H1 (cell line): ENCODE results near the gene SH2D4B. TPM values are rescaled to one million over a fixed set of nuclear protein-coding genes. Genes with fewer than 3 reads are reported as not detected.

ENCODE experiments used
- CTCF ChIA-PET: fragments of 300-600 bp; sonication (Branson Sonifier 250); formaldehyde crosslinking; loops from one replicate; lab custom pipeline; 2021; ENCODE audit not compliant: partially characterized antibody; lab: Charles Lee
- POLR2A ChIA-PET: fragments of 300-600 bp; sonication (Branson Sonifier 250); formaldehyde crosslinking; loops from one replicate; lab custom pipeline; 2021; ENCODE audit warnings: inconsistent platforms; ENCODE audit not compliant: partially characterized antibody; lab: Charles Lee
- DNase-seq, 2 experiments: peaks; one replicate each; pipeline versions ENCODE4 v3.0.0 to v3.0.0-alpha.2; 2010 to 2022; ENCODE audit warnings: low spot score in 2 of 2, low read depth in 1 of 2, mixed read lengths in 1 of 2
- FAIRE-seq: peaks from 2 replicates; lab custom pipeline; 2011; peaks lifted over from hg19 to GRCh38; lab: Jason Lieb, UNC
- H2AFZ ChIP-seq: 2 replicates; pipeline ENCODE4 v1.8.1; 2012; ENCODE audit warnings: low read length, inconsistent platforms
- H2AK5ac ChIP-seq: 2 replicates; pipeline ENCODE4 v1.6.1; 2013; ENCODE audit warnings: low read depth, low read length
- H2BK120ac ChIP-seq: replicated peaks from 2 replicates; pipeline ENCODE3; 2013; ENCODE audit warnings: low read depth, low read length, inconsistent platforms
- H2BK12ac ChIP-seq: 2 replicates; pipeline ENCODE4 v1.6.1; 2013; ENCODE audit warnings: low read depth, low read length
- H2BK15ac ChIP-seq: 2 replicates; pipeline ENCODE4 v1.6.1; 2013; ENCODE audit warnings: low read length
- H2BK20ac ChIP-seq: 2 replicates; pipeline ENCODE4 v1.6.1; 2013; ENCODE audit warnings: low read length
- H2BK5ac ChIP-seq: 2 replicates; pipeline ENCODE4 v1.6.1; 2013; ENCODE audit warnings: low read depth, low read length
- H3K14ac ChIP-seq: 2 replicates; pipeline ENCODE4 v1.6.1; 2013; ENCODE audit warnings: inconsistent platforms; ENCODE audit not compliant: insufficient read length
- H3K18ac ChIP-seq: 2 replicates; pipeline ENCODE4 v1.6.1; 2013; ENCODE audit warnings: low read length; ENCODE audit errors: extremely low read depth
- H3K23ac ChIP-seq: 2 replicates; pipeline ENCODE4 v1.6.1; 2013; ENCODE audit warnings: inconsistent platforms; ENCODE audit not compliant: insufficient read length
- H3K23me2 ChIP-seq: 2 replicates; pipeline ENCODE4 v1.6.1; 2013; ENCODE audit warnings: low read depth, low read length
- H3K27ac ChIP-seq: 2 replicates; pipeline ENCODE4 v1.6.1; 2011; ENCODE audit warnings: low read depth, low read length, inconsistent platforms
- H3K27me3 ChIP-seq, 4 experiments: replicated peaks in 1 of 4; 1 replicate in 1 of 4; 2 replicates in 3 of 4; pipeline versions ENCODE4 v1.6.1 to v1.8.1; 2011 to 2013; ENCODE audit warnings: low read length in 3 of 4, mild to moderate bottlenecking in 3 of 4, inconsistent platforms in 2 of 4, mixed read lengths in 2 of 4, moderate library complexity in 1 of 4; ENCODE audit not compliant: control insufficient read depth in 3 of 4, insufficient read depth in 3 of 4; ENCODE audit errors: extremely low read depth in 1 of 4
- H3K36me3 ChIP-seq, 4 experiments: 2 replicates each; pipeline versions ENCODE4 v1.6.1 to v1.8.1; 2011 to 2013; ENCODE audit warnings: mild to moderate bottlenecking in 4 of 4, low read length in 3 of 4, moderate library complexity in 2 of 4, control low read depth in 1 of 4, inconsistent platforms in 1 of 4; ENCODE audit not compliant: insufficient read depth in 4 of 4, control insufficient read depth in 2 of 4
- H3K4ac ChIP-seq: replicated peaks from 2 replicates; pipeline ENCODE3; 2013; ENCODE audit warnings: low read length, low read depth, mixed read lengths, inconsistent platforms; ENCODE audit not compliant: insufficient read length
- H3K4me1 ChIP-seq, 4 experiments: replicated peaks in 1 of 4; 1 replicate in 1 of 4; 2 replicates in 3 of 4; pipeline versions ENCODE4 v1.6.1 to v1.8.1; 2011 to 2013; ENCODE audit warnings: low read length in 3 of 4, inconsistent platforms in 2 of 4, mixed read lengths in 1 of 4; ENCODE audit not compliant: insufficient read depth in 4 of 4, control insufficient read depth in 3 of 4
- H3K4me2 ChIP-seq, 2 experiments: 2 replicates each; pipeline versions ENCODE4 v1.6.1 to v1.8.1; 2011 to 2013; ENCODE audit warnings: low read depth in 2 of 2, low read length in 2 of 2, control low read depth in 1 of 2, inconsistent platforms in 1 of 2, mild to moderate bottlenecking in 1 of 2; ENCODE audit not compliant: insufficient read depth in 1 of 2
- H3K4me3 ChIP-seq, 4 experiments: fragments of 200-600, 300-600 bp in 1 of 4; sonication (generic), shearing (Covaris generic), sonication (Bioruptor Twin) in 1 of 4; 2 replicates each; pipeline versions ENCODE4 v1.5.1 to v1.8.1; 2011 to 2016; ENCODE audit warnings: low read length in 4 of 4, low read depth in 3 of 4, control low read depth in 2 of 4, inconsistent platforms in 2 of 4, mild to moderate bottlenecking in 2 of 4, mixed read lengths in 1 of 4, moderate library complexity in 1 of 4; ENCODE audit not compliant: insufficient read depth in 2 of 4; ENCODE audit errors: extremely low read depth in 1 of 4
- H3K56ac ChIP-seq: replicated peaks from 2 replicates; pipeline ENCODE3; 2013; ENCODE audit warnings: low read depth, mild to moderate bottlenecking, mixed read lengths, low read length, inconsistent platforms; ENCODE audit not compliant: insufficient read length
- H3K79me1 ChIP-seq: 2 replicates; pipeline ENCODE4 v1.6.1; 2013; ENCODE audit warnings: low read depth, low read length, control low read depth
- H3K79me2 ChIP-seq, 2 experiments: 2 replicates each; pipeline versions ENCODE4 v1.6.1 to v1.8.1; 2012 to 2013; ENCODE audit warnings: low read length in 2 of 2, mild to moderate bottlenecking in 2 of 2, inconsistent platforms in 1 of 2; ENCODE audit not compliant: insufficient read depth in 2 of 2, control insufficient read depth in 1 of 2
- H3K9ac ChIP-seq, 4 experiments: replicated peaks in 1 of 4; 1 replicate in 1 of 4; 2 replicates in 3 of 4; pipeline versions ENCODE4 v1.6.1 to v1.8.1; 2011 to 2013; ENCODE audit warnings: low read depth in 3 of 4, low read length in 3 of 4, control low read depth in 2 of 4, mild to moderate bottlenecking in 2 of 4, moderate library complexity in 2 of 4, inconsistent platforms in 1 of 4; ENCODE audit errors: extremely low read depth in 1 of 4
- H3K9me3 ChIP-seq, 2 experiments: 2 replicates each; pipeline versions ENCODE4 v1.6.1 to v1.8.1; 2012 to 2013; ENCODE audit warnings: mild to moderate bottlenecking in 2 of 2, moderate library complexity in 2 of 2, control low read depth in 1 of 2, inconsistent platforms in 1 of 2, low read depth in 1 of 2, low read length in 1 of 2, mixed read lengths in 1 of 2; ENCODE audit not compliant: insufficient read depth in 2 of 2
- H4K20me1 ChIP-seq, 2 experiments: replicated peaks in 1 of 2; 2 replicates each; pipeline versions ENCODE3 to v1.8.1; 2011 to 2013; ENCODE audit warnings: inconsistent platforms in 2 of 2, low read length in 2 of 2, mild to moderate bottlenecking in 1 of 2; ENCODE audit not compliant: insufficient read depth in 2 of 2, control insufficient read depth in 1 of 2
- H4K5ac ChIP-seq: 2 replicates; pipeline ENCODE4 v1.6.1; 2013; ENCODE audit warnings: low read length, low read depth, mixed read lengths, inconsistent platforms; ENCODE audit not compliant: insufficient read length
- H4K8ac ChIP-seq: 2 replicates; pipeline ENCODE4 v1.8.0; 2013; ENCODE audit warnings: mild to moderate bottlenecking, moderate library complexity, low read length, inconsistent platforms; ENCODE audit not compliant: insufficient read depth; ENCODE audit errors: extremely low read depth
- H4K91ac ChIP-seq: replicated peaks from 2 replicates; pipeline ENCODE3; 2013; ENCODE audit warnings: low read length, mixed read lengths, inconsistent platforms; ENCODE audit not compliant: insufficient read length
- CREB1 ChIP-seq: IDR thresholded peaks from 2 replicates; pipeline ENCODE4 v1.6.1; 2012; ENCODE audit warnings: inconsistent platforms
- EZH2 ChIP-seq: fragments of 200-600 bp; sonication (generic); IDR thresholded peaks from 2 replicates; pipeline ENCODE4 v1.7.1; 2012; ENCODE audit warnings: low read depth, mild to moderate bottlenecking, moderate library complexity, low read length, inconsistent platforms; ENCODE audit not compliant: severe bottlenecking
- FOSL1 ChIP-seq: IDR thresholded peaks from 2 replicates; pipeline ENCODE4 v1.6.1; 2011; ENCODE audit warnings: mild to moderate bottlenecking, low read depth, low read length, moderate library complexity; ENCODE audit not compliant: insufficient read depth
- HDAC6 ChIP-seq: IDR thresholded peaks from one replicate; pipeline ENCODE4 v1.7.1; 2012; ENCODE audit warnings: low read depth, mild to moderate bottlenecking, inconsistent platforms, low read length, moderate library complexity
- KDM5A ChIP-seq: fragments of 200-600 bp; IDR thresholded peaks from 2 replicates; pipeline ENCODE4 v1.7.1; 2012; ENCODE audit warnings: mild to moderate bottlenecking, low read length, inconsistent platforms, mixed read lengths
- NANOG ChIP-seq: IDR thresholded peaks from 2 replicates; pipeline ENCODE4 v1.6.1; 2011; ENCODE audit warnings: low read length, low read depth, mild to moderate bottlenecking, inconsistent platforms; ENCODE audit not compliant: insufficient read depth, poor library complexity, severe bottlenecking
- NRF1 ChIP-seq: IDR thresholded peaks from 2 replicates; pipeline ENCODE4 v1.6.1; 2011; ENCODE audit warnings: mild to moderate bottlenecking, low read depth, low read length, improper control_type of control experiment
- POU5F1 ChIP-seq: IDR thresholded peaks from 2 replicates; pipeline ENCODE4 v1.6.1; 2011; ENCODE audit warnings: low read depth, mild to moderate bottlenecking, low read length, moderate library complexity
- RBBP5 ChIP-seq: IDR thresholded peaks from 2 replicates; pipeline ENCODE4 v1.7.1; 2012; ENCODE audit warnings: low read depth, mild to moderate bottlenecking, inconsistent platforms, low read length, moderate library complexity, borderline replicate concordance
- RFX5 ChIP-seq: IDR thresholded peaks from 2 replicates; pipeline ENCODE4 v1.6.1; 2011; ENCODE audit warnings: low read depth, low read length, improper control_type of control experiment, borderline replicate concordance
- RXRA ChIP-seq: IDR thresholded peaks from 2 replicates; pipeline ENCODE4 v1.6.1; 2011; ENCODE audit warnings: low read depth, mild to moderate bottlenecking, low read length, moderate library complexity; ENCODE audit not compliant: insufficient read depth
- SP1 ChIP-seq: IDR thresholded peaks from 2 replicates; pipeline ENCODE4 v1.6.1; 2011; ENCODE audit warnings: low read depth, low read length
- SRF ChIP-seq: IDR thresholded peaks from 2 replicates; pipeline ENCODE4 v1.6.1; 2011; ENCODE audit warnings: mild to moderate bottlenecking, low read depth, low read length, moderate library complexity
- TEAD4 ChIP-seq: IDR thresholded peaks from 2 replicates; pipeline ENCODE4 v1.6.1; 2012; ENCODE audit warnings: low read depth, low read length, inconsistent platforms, mixed read lengths
- WGBS, 2 experiments: shearing (Covaris generic) in 1 of 2; methylation state at CpG; one replicate each; pipeline versions ENCODE4 v1.1.6 to v1.1.7; 2013 to 2015; ENCODE audit warnings: low lambda C conversion rate in 2 of 2, mixed read lengths in 2 of 2, inconsistent platforms in 1 of 2, low coverage in 1 of 2, missing lambda C conversion rate in 1 of 2; ENCODE audit not compliant: insufficient replicate concordance in 2 of 2, insufficient coverage in 1 of 2, insufficient read length in 1 of 2; ENCODE audit errors: extremely low coverage in 1 of 2, missing lambda C conversion rate in 1 of 2; 5-methylcytosine and 5-hydroxymethylcytosine counted together
- polyA plus RNA-seq, 7 experiments: library from polyadenylated mRNA; depleted of rRNA in 3 of 7; stranded (reverse) in 5 of 7; unstranded in 2 of 7; fragments of >200 nt in 5 of 7; fragments of 200-250 nt in 2 of 7; gene quantifications; 1 replicate in 5 of 7; 2 replicates in 1 of 7; 4 replicates in 1 of 7; pipeline versions ENCODE4 v1.2.1 to v1.2.3, GENCODE V29; 2011 to 2013; ENCODE audit warnings: missing spikeins in 2 of 7, mixed read lengths in 2 of 7
- total RNA-seq: library from RNA; stranded (reverse); fragmentation: NEBNext Ultra II Directional; extraction: Animal tissue kit (Norgen Biotek cat#: 25700); gene quantifications from 2 replicates; pipeline ENCODE4 v1.2.1, GENCODE V29; 2021

The SH2D4B gene
- total and polyA plus RNA-seq, 2 of the 8 experiments (the other 6 are each of a cell fraction or from before 2014, with no cell fraction given), result 0.06 to 0.13 TPM

GRCh38 chr10:80540136-80540535 lies 2.4 kb downstream of the SH2D4B start:
- POLR2A ChIA-PET, result no interaction called here
- no peak overlapping the region for H2AFZ ChIP-seq
- no peak for FAIRE-seq

More at GRCh38 chr10:80540136-80540535, 2.4 kb downstream of the SH2D4B start:
- Histone ChIP-seq H3K79me1 (no peaks in the 10 kb centered on the region), H3K9me3 (peaks cover 0 to 8% of the 10 kb centered on the region in 2 experiments; a peak in 2 of 4 replicates), H4K20me1 (no peaks in the 10 kb centered on the region)
- no peak for TF ChIP-seq NANOG
- no peak for TF ChIP-seq HDAC6
- no peak for TF ChIP-seq SP1
- no peak for TF ChIP-seq RXRA
- no peak for TF ChIP-seq EZH2
- TF ChIP-seq TEAD4, result no peak
- no peak for TF ChIP-seq RBBP5
- no peak for TF ChIP-seq CREB1
- no peak for TF ChIP-seq SRF
- no peak for TF ChIP-seq FOSL1
- TF ChIP-seq RFX5, result no peak
- TF ChIP-seq POU5F1, result no peak
- TF ChIP-seq KDM5A, result no peak
- TF ChIP-seq NRF1, result no peak
- TF ChIP-seq, all 59 proteins: peak for 0
- Histone ChIP-seq H4K8ac (no peak overlapping the region), H3K14ac (no peak overlapping the region), H3K18ac (no peak overlapping the region), H3K4me2 (no peak overlapping the region), H3K27ac (no peak overlapping the region), H3K23me2 (no peaks in the 10 kb centered on the region), H3K4me3 (no peak overlapping the region), H4K91ac (no peak overlapping the region), H3K4ac (no peak overlapping the region), H4K5ac (no peak overlapping the region), H3K27me3 (peaks cover 0 to 1% (median 0%) of the 10 kb centered on the region in 4 experiments; a peak in 2 of 7 replicates), H3K56ac (no peak overlapping the region), H3K4me1 (no peaks in the 10 kb centered on the region), H2BK12ac (no peak overlapping the region), H3K36me3 (no peaks in the 10 kb centered on the region), H2BK120ac (no peak overlapping the region), H2BK20ac (no peak overlapping the region), H2AK5ac (no peak overlapping the region), H3K23ac (no peak overlapping the region), H3K79me2 (no peaks in the 10 kb centered on the region), H2BK5ac (no peak overlapping the region), H2BK15ac (no peak overlapping the region), H3K9ac (no peak overlapping the region)
- DNase-seq, result peak in 1 of 2 experiments; percentile 22
- CTCF ChIA-PET, result interaction anchor here (0.6 to 1.4 kb wide), 3 partner anchors 13 to 1260 kb away, joined by 3 to 5 read pairs (median 3); no protein-coding TSS in a partner anchor
- WGBS, 2 experiments, result 91% methylated on average over 11 of the region's 11 CpGs; no CpG with 5 or more reads in 1 of the 2 experiments
